PFSK-1 (cell line): ENCODE measurements around the gene MFNG. TPM values are rescaled to one million over a fixed set of nuclear protein-coding genes. Genes with fewer than 3 reads are reported as not detected.

ENCODE experiments used
- FOXP2 ChIP-seq: optimal IDR thresholded peaks from 2 replicates; pipeline ENCODE3; 2011; ENCODE audit warnings: borderline replicate concordance, control low read depth, inconsistent platforms; ENCODE audit not compliant: insufficient read depth; ENCODE audit errors: extremely low read length, extremely low read depth
- POLR2AphosphoS5 ChIP-seq: IDR thresholded peaks from 2 replicates; pipeline ENCODE4 v1.6.1; 2012; ENCODE audit warnings: low read depth, mild to moderate bottlenecking, control low read depth, low read length, moderate library complexity
- REST ChIP-seq, 2 experiments: IDR thresholded peaks; 2 replicates each; pipeline versions ENCODE4 v1.6.1 to v1.8.0; 2011 to 2012; ENCODE audit warnings: low read depth in 2 of 2, low read length in 2 of 2, control low read depth in 1 of 2, inconsistent platforms in 1 of 2, mild to moderate bottlenecking in 1 of 2, moderate library complexity in 1 of 2; ENCODE audit not compliant: insufficient read depth in 1 of 2
- SIN3A ChIP-seq: IDR thresholded peaks from 2 replicates; pipeline ENCODE4 v1.6.1; 2012; ENCODE audit warnings: mild to moderate bottlenecking, low read length, moderate library complexity, borderline replicate concordance; ENCODE audit not compliant: insufficient read depth
- TAF1 ChIP-seq: IDR thresholded peaks from 2 replicates; pipeline ENCODE4 v1.6.1; 2012; ENCODE audit warnings: low read length, control low read depth, borderline replicate concordance; ENCODE audit not compliant: insufficient read depth
- polyA plus RNA-seq: library from polyadenylated mRNA; unstranded; fragments of >200 nt; gene quantifications from one replicate; pipeline ENCODE4 v1.2.1, GENCODE V29; 2012; ENCODE audit warnings: low read depth, missing spikeins; ENCODE audit not compliant: insufficient read length

The MFNG gene
- 6.1 TPM for polyA plus RNA-seq

- TF ChIP-seq POLR2AphosphoS5 (no peak), SIN3A (no peak), REST (IDR thresholded peaks at IDR 0.05; ENCODE audit: insufficient read depth in 1 of 2, low read depth in 2 of 2, low read length in 2 of 2) (no peak), FOXP2 (no peak), TAF1 (no peak)
These were observed at the start of gene MFNG for GRCh38 chr22:37486224-37486845. Gene MFNG (minus strand): TSS chr22:37486384. CDS start chr22:37486177, 207 bp downstream.

GRCh38 chr22:37535159-37535558 is 49.0 kb upstream of the MFNG start:
- no peak for TF ChIP-seq TAF1
- no peak for TF ChIP-seq REST (IDR thresholded peaks at IDR 0.05; ENCODE audit: insufficient read depth in 1 of 2, low read depth in 2 of 2, low read length in 2 of 2)
- no peak for TF ChIP-seq FOXP2
- no peak for TF ChIP-seq POLR2AphosphoS5
- TF ChIP-seq SIN3A = no peak

- TF ChIP-seq SIN3A (no peak), TAF1 (no peak), REST (IDR thresholded peaks at IDR 0.05; ENCODE audit: insufficient read depth in 1 of 2, low read depth in 2 of 2, low read length in 2 of 2) (no peak), POLR2AphosphoS5 (no peak), FOXP2 (no peak)
These were observed 48.3 kb upstream of the MFNG start for GRCh38 chr22:37534445-37534844.

GRCh38 chr22:37533995-37534394 is 47.8 kb upstream of the MFNG start:
- TF ChIP-seq TAF1 = no peak
- TF ChIP-seq SIN3A = no peak
- TF ChIP-seq POLR2AphosphoS5 = no peak
- TF ChIP-seq FOXP2 = no peak
- TF ChIP-seq REST (IDR thresholded peaks at IDR 0.05; ENCODE audit: insufficient read depth in 1 of 2, low read depth in 2 of 2, low read length in 2 of 2) = no peak
